Progenitor cell of endocrine pancreas (in vitro differentiated cells): ENCODE data around the gene SRRM5. TPM values are rescaled to one million over a fixed set of nuclear protein-coding genes. Genes with fewer than 3 reads are reported as not detected.
A peak's percentile ranks its signal among the peaks of the same experiment; 100 is the strongest.

Experiments used
- DNase-seq: peaks from one replicate; pipeline ENCODE4 v3.0.0; 2021; ENCODE audit warnings: low spot score; ENCODE audit not compliant: unreplicated experiment
- H3K27ac Mint-ChIP-seq: 2 replicates; pipeline ENCODE4 v1.8.0; 2021; ENCODE audit warnings: mild to moderate bottlenecking, moderate library complexity, mixed read lengths
- H3K27me3 Mint-ChIP-seq: 2 replicates; pipeline ENCODE4 v1.8.0; 2021; ENCODE audit warnings: mixed read lengths
- H3K36me3 Mint-ChIP-seq: 2 replicates; pipeline ENCODE4 v1.8.0; 2022; ENCODE audit warnings: mixed read lengths; ENCODE audit not compliant: insufficient read depth
- H3K4me1 Mint-ChIP-seq: 2 replicates; pipeline ENCODE4 v1.8.0; 2021; ENCODE audit warnings: low read depth, mixed read lengths
- H3K4me3 Mint-ChIP-seq: 2 replicates; pipeline ENCODE4 v1.8.0; 2021; ENCODE audit warnings: low read depth, mild to moderate bottlenecking, moderate library complexity, mixed read lengths
- H3K9me3 Mint-ChIP-seq: 2 replicates; pipeline ENCODE4 v1.8.0; 2021; ENCODE audit warnings: low read depth, mixed read lengths
- CTCF ChIP-seq: fragments of 200-600 bp; sonication (generic); IDR thresholded peaks from one replicate; pipeline ENCODE4 v1.5.0; 2021; ENCODE audit warnings: antibody characterized with exemption, mild to moderate bottlenecking; ENCODE audit not compliant: unreplicated experiment
- total RNA-seq: library from RNA; stranded (reverse); gene quantifications from 2 replicates; pipeline ENCODE4 v1.2.1, GENCODE V29; 2021

SRRM5 gene
- total RNA-seq, 1 donor from 2014 or later: 0.79 TPM

GRCh38 chr19:43609872-43610271 is 2.0 kb upstream of the SRRM5 start:
- peaks cover 25% of the 10 kb centered on the region for H3K36me3 Mint-ChIP-seq
- no peak for TF ChIP-seq CTCF
- no peaks in the 10 kb centered on the region for H3K9me3 Mint-ChIP-seq
- no peak for DNase-seq
- no peak overlapping the region for H3K4me3 Mint-ChIP-seq
- no peak overlapping the region for H3K27ac Mint-ChIP-seq
- no peaks in the 10 kb centered on the region for H3K4me1 Mint-ChIP-seq
- no peaks in the 10 kb centered on the region for H3K27me3 Mint-ChIP-seq

- no peaks in the 10 kb centered on the region for H3K27me3 Mint-ChIP-seq
- H3K4me1 Mint-ChIP-seq: no peaks in the 10 kb centered on the region
- peak overlapping the region; percentile 90 for H3K27ac Mint-ChIP-seq
- peaks cover 24% of the 10 kb centered on the region for H3K36me3 Mint-ChIP-seq
- DNase-seq: no peak
- H3K4me3 Mint-ChIP-seq: no peak overlapping the region
- no peak for TF ChIP-seq CTCF
- H3K9me3 Mint-ChIP-seq: no peaks in the 10 kb centered on the region
Observed at GRCh38 chr19:43610493-43610892, 1.4 kb upstream of the SRRM5 start.

GRCh38 chr19:43612374-43612773 is 486 bp downstream of the SRRM5 start:
- Mint-ChIP-seq H3K4me3 (no peak overlapping the region), H3K27ac (no peak overlapping the region), H3K9me3 (no peaks in the 10 kb centered on the region), H3K4me1 (no peaks in the 10 kb centered on the region), H3K27me3 (no peaks in the 10 kb centered on the region), H3K36me3 (peaks cover 20% of the 10 kb centered on the region)
- TF ChIP-seq CTCF: no peak
- DNase-seq: no peak

GRCh38 chr19:43616306-43616705 is 4.4 kb downstream of the SRRM5 start:
- Mint-ChIP-seq H3K9me3 (no peaks in the 10 kb centered on the region), H3K36me3 (peaks cover 18% of the 10 kb centered on the region), H3K4me1 (peaks cover 10% of the 10 kb centered on the region), H3K27ac (no peak overlapping the region), H3K27me3 (no peaks in the 10 kb centered on the region), H3K4me3 (no peak overlapping the region)
- no peak for DNase-seq
- no peak for TF ChIP-seq CTCF

GRCh38 chr19:43616954-43617353 is 5.1 kb downstream of the SRRM5 start:
- DNase-seq: no peak
- H3K36me3 Mint-ChIP-seq: peaks cover 14% of the 10 kb centered on the region
- no peaks in the 10 kb centered on the region for H3K27me3 Mint-ChIP-seq
- H3K27ac Mint-ChIP-seq: no peak overlapping the region
- peaks cover 10% of the 10 kb centered on the region for H3K4me1 Mint-ChIP-seq
- no peaks in the 10 kb centered on the region for H3K9me3 Mint-ChIP-seq
- no peak overlapping the region for H3K4me3 Mint-ChIP-seq
- TF ChIP-seq CTCF: no peak

GRCh38 chr19:43618921-43619261 is 7.0 kb downstream of the SRRM5 start:
- no peak for DNase-seq
- TF ChIP-seq CTCF: no peak
- H3K27me3 Mint-ChIP-seq: no peaks in the 10 kb centered on the region
- H3K27ac Mint-ChIP-seq: peak overlapping the region; percentile 100
- no peaks in the 10 kb centered on the region for H3K9me3 Mint-ChIP-seq
- peaks cover 10% of the 10 kb centered on the region for H3K4me1 Mint-ChIP-seq
- H3K36me3 Mint-ChIP-seq: peaks cover 9% of the 10 kb centered on the region
- H3K4me3 Mint-ChIP-seq: peak overlapping the region; percentile 92
